ENCODE results near the gene MRC2.

DNA sequence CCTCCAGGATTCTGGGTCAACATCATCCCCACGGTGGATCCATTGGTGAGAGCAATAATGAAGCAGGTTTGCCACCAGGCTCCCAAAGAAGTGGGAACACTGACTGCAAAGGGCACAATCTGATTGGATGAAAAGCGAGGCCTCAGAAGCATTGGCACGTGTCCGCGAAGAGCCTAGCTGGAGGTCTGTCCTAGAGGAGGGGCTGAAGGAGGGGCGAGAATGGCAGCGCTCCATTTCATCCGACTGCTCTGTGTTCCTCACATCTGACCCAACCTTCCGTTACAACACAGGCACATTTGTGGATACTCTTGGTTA, 79.9 kb downstream of the MRC2 start:
- no peak for TF ChIP-seq POLR2A (IDR thresholded peaks at IDR 0.05)
- TF ChIP-seq, protein P1, sequence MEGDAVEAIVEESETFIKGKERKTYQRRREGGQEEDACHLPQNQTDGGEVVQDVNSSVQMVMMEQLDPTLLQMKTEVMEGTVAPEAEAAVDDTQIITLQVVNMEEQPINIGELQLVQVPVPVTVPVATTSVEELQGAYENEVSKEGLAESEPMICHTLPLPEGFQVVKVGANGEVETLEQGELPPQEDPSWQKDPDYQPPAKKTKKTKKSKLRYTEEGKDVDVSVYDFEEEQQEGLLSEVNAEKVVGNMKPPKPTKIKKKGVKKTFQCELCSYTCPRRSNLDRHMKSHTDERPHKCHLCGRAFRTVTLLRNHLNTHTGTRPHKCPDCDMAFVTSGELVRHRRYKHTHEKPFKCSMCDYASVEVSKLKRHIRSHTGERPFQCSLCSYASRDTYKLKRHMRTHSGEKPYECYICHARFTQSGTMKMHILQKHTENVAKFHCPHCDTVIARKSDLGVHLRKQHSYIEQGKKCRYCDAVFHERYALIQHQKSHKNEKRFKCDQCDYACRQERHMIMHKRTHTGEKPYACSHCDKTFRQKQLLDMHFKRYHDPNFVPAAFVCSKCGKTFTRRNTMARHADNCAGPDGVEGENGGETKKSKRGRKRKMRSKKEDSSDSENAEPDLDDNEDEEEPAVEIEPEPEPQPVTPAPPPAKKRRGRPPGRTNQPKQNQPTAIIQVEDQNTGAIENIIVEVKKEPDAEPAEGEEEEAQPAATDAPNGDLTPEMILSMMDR (IDR thresholded peaks at IDR 0.05): no peak
- no peak for TF ChIP-seq POLR2AphosphoS5 (IDR thresholded peaks at IDR 0.05)

All from gastroesophageal sphincter (tissue), 3 donors.